Measurements from ENCODE around the gene PAPSS2.
"Not testable (repeated sequence)": the region's sequence is repeated elsewhere in the genome, so short reads cannot be mapped to it uniquely, and the experiment has no call there.

Gene PAPSS2

GRCh38 chr10:87659571-87660483 is at the start of gene PAPSS2:
PAPSS2 (plus strand) TSS chr10:87659878; CDS start chr10:87659982, 104 bp downstream.
- H3K36me3 ChIP-seq (ENCODE audit: insufficient read depth, low read depth, low read length), result no peaks in the 10 kb centered on the region
- peak within 1 kb of the TSS; percentile 84 for H3K9ac ChIP-seq (ENCODE audit: low read depth, low read length)
- peak within 1 kb of the TSS; percentile 93 for H3K4me3 ChIP-seq (ENCODE audit: low read length)
- H3K9me3 ChIP-seq (ENCODE audit: insufficient read depth, low read depth, low read length), result no peaks in the 10 kb centered on the region
- no peak within 1 kb of the TSS for H3K27ac ChIP-seq (ENCODE audit: low read length)
- H3K4me1 ChIP-seq (ENCODE audit: insufficient read depth, low read length), result peaks cover 34% of the 10 kb centered on the region
- peaks cover 13% of the 10 kb centered on the region; the same call in 1 of the 2 replicates for H3K27me3 ChIP-seq (ENCODE audit: insufficient read depth, low read length)

DNA sequence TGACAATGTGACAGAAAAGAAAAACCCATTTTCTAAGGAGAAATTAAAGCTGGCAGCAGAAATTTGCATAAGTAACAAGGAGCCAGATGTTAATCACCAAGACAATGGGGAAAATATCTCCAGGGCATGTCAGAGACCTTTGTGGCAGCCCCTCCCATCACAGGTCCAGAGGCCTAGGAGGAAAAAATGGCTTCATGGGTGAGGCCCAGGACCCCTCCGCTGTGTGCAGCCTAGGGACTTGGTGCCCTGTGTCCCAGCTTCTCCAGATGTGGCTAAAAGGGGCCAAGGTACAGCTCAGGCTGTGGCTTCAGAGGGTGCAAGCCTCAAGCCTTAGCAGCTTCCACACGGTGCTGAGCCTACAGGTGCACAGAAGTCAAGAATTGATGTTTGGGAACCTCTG is 48.3 kb upstream of the PAPSS2 start:
- H3K27ac ChIP-seq (ENCODE audit: low read length); H3K36me3 ChIP-seq (ENCODE audit: insufficient read depth, low read depth, low read length); H3K4me1 ChIP-seq (ENCODE audit: insufficient read depth, low read length); H3K9ac ChIP-seq (ENCODE audit: low read depth, low read length); H3K27me3 ChIP-seq (ENCODE audit: insufficient read depth, low read length); H3K4me3 ChIP-seq (ENCODE audit: low read length): not testable (repeated sequence)
- H3K9me3 ChIP-seq (ENCODE audit: insufficient read depth, low read depth, low read length), result peaks cover 16% of the 10 kb centered on the region

DNA sequence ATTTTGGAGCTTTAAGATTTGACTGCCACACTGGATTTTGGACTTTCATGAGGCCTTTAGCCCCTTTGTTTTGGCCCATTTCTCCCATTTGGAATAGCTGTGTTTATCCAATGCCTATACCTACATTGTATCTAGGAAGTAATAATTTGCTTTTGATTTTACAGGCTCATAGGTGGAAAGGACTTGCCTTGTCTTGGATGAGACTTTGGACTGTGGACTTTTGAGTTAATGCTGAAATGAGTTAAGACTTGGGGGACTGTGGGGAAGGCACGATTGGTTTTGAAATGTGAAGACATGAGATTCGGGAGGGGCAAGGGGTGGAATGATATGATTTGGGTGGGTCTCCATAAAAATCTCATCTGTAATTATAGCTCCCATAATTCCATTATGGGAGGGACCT is 47.6 kb upstream of the PAPSS2 start:
- Histone ChIP-seq H3K9me3 (ENCODE audit: insufficient read depth, low read depth, low read length) (peaks cover 16% of the 10 kb centered on the region), H3K36me3 (ENCODE audit: insufficient read depth, low read depth, low read length) (no peaks in the 10 kb centered on the region), H3K4me3 (ENCODE audit: low read length) (no peak overlapping the region), H3K27ac (ENCODE audit: low read length) (no peak overlapping the region), H3K9ac (ENCODE audit: low read depth, low read length) (no peak overlapping the region), H3K27me3 (ENCODE audit: insufficient read depth, low read length) (no peaks in the 10 kb centered on the region), H3K4me1 (ENCODE audit: insufficient read depth, low read length) (peaks cover 9% of the 10 kb centered on the region; the same call in 1 of the 2 replicates)

DNA sequence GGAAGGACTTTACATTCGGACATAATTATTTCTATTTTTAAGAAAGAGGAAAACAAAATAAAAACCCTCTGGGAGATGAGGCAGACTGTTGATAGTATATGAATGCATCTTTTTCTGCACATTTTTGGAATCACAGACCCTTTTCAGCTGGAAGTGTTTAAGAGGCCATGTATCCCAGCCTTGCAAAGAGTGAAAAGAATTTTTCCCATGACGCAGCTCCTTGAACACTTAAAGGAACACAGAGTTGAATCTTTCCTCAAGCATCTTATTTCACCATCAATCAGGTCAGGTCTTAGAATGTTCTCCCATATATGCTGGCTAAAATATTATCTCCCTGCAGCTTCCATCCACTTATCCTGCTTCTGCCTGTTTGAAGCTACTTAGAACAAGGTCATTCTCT is 45.9 kb upstream of the PAPSS2 start:
- no peak overlapping the region for H3K27ac ChIP-seq (ENCODE audit: low read length)
- peaks cover 16% of the 10 kb centered on the region for H3K9me3 ChIP-seq (ENCODE audit: insufficient read depth, low read depth, low read length)
- no peak overlapping the region for H3K9ac ChIP-seq (ENCODE audit: low read depth, low read length)
- H3K27me3 ChIP-seq (ENCODE audit: insufficient read depth, low read length), result no peaks in the 10 kb centered on the region
- no peaks in the 10 kb centered on the region for H3K36me3 ChIP-seq (ENCODE audit: insufficient read depth, low read depth, low read length)
- peaks cover 5% of the 10 kb centered on the region; the same call in 1 of the 2 replicates for H3K4me1 ChIP-seq (ENCODE audit: insufficient read depth, low read length)
- H3K4me3 ChIP-seq (ENCODE audit: low read length), result no peak overlapping the region

DNA sequence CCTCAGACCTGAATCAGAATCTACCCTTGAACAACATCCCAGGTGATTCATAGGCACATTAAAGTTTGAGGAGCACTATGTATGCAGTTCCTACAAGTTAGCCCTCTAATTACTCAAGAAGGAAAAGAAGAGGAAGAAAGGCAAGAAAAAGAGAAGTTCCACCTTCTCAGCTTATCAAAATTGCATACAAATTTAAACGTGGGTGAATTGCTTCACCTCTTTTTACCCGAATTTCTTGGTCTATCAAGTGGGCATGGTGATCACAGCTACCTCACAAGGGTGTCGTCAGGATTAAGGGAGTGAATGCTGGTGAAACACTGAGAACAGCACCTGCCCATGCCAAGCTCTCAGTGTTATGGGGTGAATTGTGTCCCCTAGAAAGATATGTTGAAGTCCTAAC is 43.8 kb upstream of the PAPSS2 start:
- Histone ChIP-seq H3K4me1 (ENCODE audit: insufficient read depth, low read length) (peaks cover 3% of the 10 kb centered on the region; the same call in 1 of the 2 replicates), H3K27ac (ENCODE audit: low read length) (no peak overlapping the region), H3K9ac (ENCODE audit: low read depth, low read length) (no peak overlapping the region), H3K9me3 (ENCODE audit: insufficient read depth, low read depth, low read length) (peaks cover 15% of the 10 kb centered on the region), H3K27me3 (ENCODE audit: insufficient read depth, low read length) (no peaks in the 10 kb centered on the region), H3K4me3 (ENCODE audit: low read length) (no peak overlapping the region), H3K36me3 (ENCODE audit: insufficient read depth, low read depth, low read length) (no peaks in the 10 kb centered on the region)

GRCh38 chr10:87617503-87617902 is 42.2 kb upstream of the PAPSS2 start:
- Histone ChIP-seq H3K4me1 (ENCODE audit: insufficient read depth, low read length) (peaks cover 7% of the 10 kb centered on the region; the same call in 1 of the 2 replicates), H3K4me3 (ENCODE audit: low read length) (no peak overlapping the region), H3K9me3 (ENCODE audit: insufficient read depth, low read depth, low read length) (no peaks in the 10 kb centered on the region), H3K9ac (ENCODE audit: low read depth, low read length) (no peak overlapping the region), H3K27me3 (ENCODE audit: insufficient read depth, low read length) (no peaks in the 10 kb centered on the region), H3K36me3 (ENCODE audit: insufficient read depth, low read depth, low read length) (no peaks in the 10 kb centered on the region), H3K27ac (ENCODE audit: low read length) (no peak overlapping the region)

- H3K27ac ChIP-seq (ENCODE audit: low read length), result no peak overlapping the region
- H3K27me3 ChIP-seq (ENCODE audit: insufficient read depth, low read length), result no peaks in the 10 kb centered on the region
- H3K4me3 ChIP-seq (ENCODE audit: low read length), result no peak overlapping the region
- H3K9me3 ChIP-seq (ENCODE audit: insufficient read depth, low read depth, low read length), result no peaks in the 10 kb centered on the region
- no peaks in the 10 kb centered on the region for H3K36me3 ChIP-seq (ENCODE audit: insufficient read depth, low read depth, low read length)
- peaks cover 8% of the 10 kb centered on the region; the same call in 1 of the 2 replicates for H3K4me1 ChIP-seq (ENCODE audit: insufficient read depth, low read length)
- no peak overlapping the region for H3K9ac ChIP-seq (ENCODE audit: low read depth, low read length)
Observed at GRCh38 chr10:87618566-87619423, 40.9 kb upstream of the PAPSS2 start.

DNA sequence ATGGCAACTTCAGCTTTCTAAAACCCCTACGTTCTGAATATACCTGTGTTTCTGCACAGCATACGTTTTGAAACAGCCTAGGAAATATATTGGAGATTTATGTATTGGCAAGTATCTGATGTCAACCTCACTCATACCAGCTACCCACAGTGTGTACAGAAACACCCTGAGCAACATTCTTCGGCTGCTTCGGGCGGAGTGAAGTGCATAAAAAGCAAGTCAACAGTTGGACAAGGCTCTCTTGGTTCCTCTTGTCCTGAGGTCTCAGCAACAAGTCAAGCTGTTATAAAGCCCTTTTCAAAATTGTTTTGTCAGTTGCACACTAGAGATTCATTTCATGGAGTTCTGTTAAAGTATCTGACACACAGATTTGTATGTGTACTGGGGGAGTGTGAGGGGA is 40.0 kb upstream of the PAPSS2 start:
- Histone ChIP-seq H3K4me1 (ENCODE audit: insufficient read depth, low read length) (peaks cover 15% of the 10 kb centered on the region; the same call in 1 of the 2 replicates), H3K36me3 (ENCODE audit: insufficient read depth, low read depth, low read length) (no peaks in the 10 kb centered on the region), H3K4me3 (ENCODE audit: low read length) (no peak overlapping the region), H3K9me3 (ENCODE audit: insufficient read depth, low read depth, low read length) (no peaks in the 10 kb centered on the region), H3K27ac (ENCODE audit: low read length) (no peak overlapping the region), H3K9ac (ENCODE audit: low read depth, low read length) (no peak overlapping the region), H3K27me3 (ENCODE audit: insufficient read depth, low read length) (no peaks in the 10 kb centered on the region)

DNA sequence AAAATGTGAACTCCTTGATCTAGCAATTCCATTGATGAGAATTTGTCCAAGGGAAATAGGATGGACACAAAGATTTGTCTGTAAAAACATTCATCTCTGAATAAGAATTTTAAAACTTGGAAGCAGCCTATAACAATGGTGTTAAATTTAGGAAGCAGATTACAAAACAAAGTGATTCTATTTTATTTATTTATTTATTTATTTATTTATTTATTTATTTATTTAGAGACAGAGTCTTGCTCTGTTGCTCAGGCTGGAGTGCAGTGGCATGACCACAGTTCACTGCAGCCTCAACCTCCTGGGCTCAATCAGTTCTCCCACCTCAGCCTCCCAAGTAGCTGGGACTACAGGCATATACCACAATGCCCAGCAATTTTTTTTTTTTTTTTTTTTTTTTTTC is 38.2 kb upstream of the PAPSS2 start:
- peaks cover 29% of the 10 kb centered on the region for H3K4me1 ChIP-seq (ENCODE audit: insufficient read depth, low read length)
- not testable (repeated sequence) for H3K9ac ChIP-seq (ENCODE audit: low read depth, low read length); H3K4me3 ChIP-seq (ENCODE audit: low read length); H3K27me3 ChIP-seq (ENCODE audit: insufficient read depth, low read length); H3K36me3 ChIP-seq (ENCODE audit: insufficient read depth, low read depth, low read length); H3K9me3 ChIP-seq (ENCODE audit: insufficient read depth, low read depth, low read length); H3K27ac ChIP-seq (ENCODE audit: low read length)

GRCh38 chr10:87622314-87623004 is 37.2 kb upstream of the PAPSS2 start:
- H3K27ac ChIP-seq (ENCODE audit: low read length), result no peak overlapping the region
- no peak overlapping the region for H3K4me3 ChIP-seq (ENCODE audit: low read length)
- no peaks in the 10 kb centered on the region for H3K9me3 ChIP-seq (ENCODE audit: insufficient read depth, low read depth, low read length)
- no peak overlapping the region for H3K9ac ChIP-seq (ENCODE audit: low read depth, low read length)
- H3K27me3 ChIP-seq (ENCODE audit: insufficient read depth, low read length), result no peaks in the 10 kb centered on the region
- H3K4me1 ChIP-seq (ENCODE audit: insufficient read depth, low read length), result peaks cover 32% of the 10 kb centered on the region
- H3K36me3 ChIP-seq (ENCODE audit: insufficient read depth, low read depth, low read length), result no peaks in the 10 kb centered on the region

GRCh38 chr10:87623191-87623590 is 36.5 kb upstream of the PAPSS2 start:
- no peak overlapping the region for H3K4me3 ChIP-seq (ENCODE audit: low read length)
- no peaks in the 10 kb centered on the region for H3K9me3 ChIP-seq (ENCODE audit: insufficient read depth, low read depth, low read length)
- H3K27me3 ChIP-seq (ENCODE audit: insufficient read depth, low read length), result no peaks in the 10 kb centered on the region
- H3K36me3 ChIP-seq (ENCODE audit: insufficient read depth, low read depth, low read length), result no peaks in the 10 kb centered on the region
- H3K4me1 ChIP-seq (ENCODE audit: insufficient read depth, low read length), result peaks cover 32% of the 10 kb centered on the region
- H3K27ac ChIP-seq (ENCODE audit: low read length), result no peak overlapping the region
- H3K9ac ChIP-seq (ENCODE audit: low read depth, low read length), result no peak overlapping the region
